ENCODE results near the gene DGCR8.

Gene DGCR8

GRCh38 chr22:20139391-20140106, 59.5 kb downstream of the DGCR8 start:
- no peak for DNase-seq

- no peak for DNase-seq
These were observed 60.0 kb downstream of the DGCR8 start for GRCh38 chr22:20140107-20140445.

DNA sequence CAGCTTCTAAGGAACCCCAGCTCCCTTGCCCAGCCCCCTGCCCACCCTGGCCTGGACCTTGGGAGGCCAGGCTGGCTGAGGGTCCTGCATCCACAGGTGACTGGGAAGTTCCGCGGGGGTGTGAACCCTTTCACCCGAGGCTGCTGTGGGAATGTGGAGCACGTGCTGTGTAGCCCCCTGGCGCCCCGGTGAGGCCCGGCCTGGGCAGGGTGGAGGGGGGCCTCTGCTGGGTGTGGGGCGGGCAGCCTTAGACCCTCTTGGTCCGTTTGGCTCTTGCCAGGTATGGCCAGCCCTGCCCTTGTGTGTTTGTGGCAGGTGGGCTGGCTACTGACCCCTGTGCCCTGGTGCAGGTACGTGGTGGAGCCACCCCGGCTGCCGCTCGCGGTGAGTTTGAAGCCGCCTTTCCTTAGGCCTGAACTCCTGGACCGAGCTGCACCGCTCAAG, 60.5 kb downstream of the DGCR8 start:
- no peak for DNase-seq

GRCh38 chr22:20141186-20142077, 61.4 kb downstream of the DGCR8 start:
- no peak for DNase-seq

DNA sequence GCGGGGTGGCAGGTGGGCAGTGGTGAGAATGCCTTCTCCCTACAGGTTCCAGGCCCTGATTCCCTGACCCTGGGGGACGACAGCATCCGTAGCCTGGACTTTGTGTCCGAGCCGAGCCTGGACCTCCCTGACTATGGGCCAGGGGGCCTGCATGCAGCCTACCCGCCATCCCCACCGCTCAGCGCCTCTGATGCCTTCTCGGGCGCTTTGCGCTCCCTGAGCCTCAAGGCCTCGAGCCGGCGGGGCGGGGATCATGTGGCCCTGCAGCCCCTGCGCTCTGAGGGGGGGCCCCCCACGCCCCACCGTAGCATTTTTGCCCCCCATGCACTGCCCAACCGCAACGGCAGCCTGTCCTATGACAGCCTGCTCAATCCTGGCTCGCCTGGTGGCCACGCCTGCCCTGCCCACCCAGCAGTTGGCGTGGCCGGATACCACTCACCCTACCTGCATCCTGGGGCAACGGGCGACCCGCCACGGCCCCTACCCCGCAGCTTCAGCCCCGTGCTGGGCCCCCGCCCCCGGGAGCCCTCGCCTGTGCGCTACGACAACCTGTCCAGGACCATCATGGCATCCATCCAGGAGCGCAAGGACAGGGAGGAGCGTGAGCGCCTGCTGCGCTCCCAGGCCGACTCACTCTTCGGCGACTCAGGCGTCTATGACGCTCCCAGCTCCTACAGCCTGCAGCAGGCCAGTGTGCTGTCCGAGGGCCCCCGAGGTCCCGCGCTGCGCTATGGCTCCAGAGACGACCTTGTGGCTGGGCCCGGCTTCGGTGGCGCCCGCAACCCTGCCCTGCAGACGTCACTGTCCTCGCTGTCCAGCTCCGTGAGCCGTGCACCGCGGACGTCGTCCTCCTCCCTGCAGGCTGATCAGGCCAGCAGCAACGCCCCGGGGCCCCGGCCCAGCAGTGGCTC, 62.9 kb downstream of the DGCR8 start:
- DNase-seq: no peak

GRCh38 chr22:20143883-20144665, 64.0 kb downstream of the DGCR8 start:
- DNase-seq: no peak

DNA sequence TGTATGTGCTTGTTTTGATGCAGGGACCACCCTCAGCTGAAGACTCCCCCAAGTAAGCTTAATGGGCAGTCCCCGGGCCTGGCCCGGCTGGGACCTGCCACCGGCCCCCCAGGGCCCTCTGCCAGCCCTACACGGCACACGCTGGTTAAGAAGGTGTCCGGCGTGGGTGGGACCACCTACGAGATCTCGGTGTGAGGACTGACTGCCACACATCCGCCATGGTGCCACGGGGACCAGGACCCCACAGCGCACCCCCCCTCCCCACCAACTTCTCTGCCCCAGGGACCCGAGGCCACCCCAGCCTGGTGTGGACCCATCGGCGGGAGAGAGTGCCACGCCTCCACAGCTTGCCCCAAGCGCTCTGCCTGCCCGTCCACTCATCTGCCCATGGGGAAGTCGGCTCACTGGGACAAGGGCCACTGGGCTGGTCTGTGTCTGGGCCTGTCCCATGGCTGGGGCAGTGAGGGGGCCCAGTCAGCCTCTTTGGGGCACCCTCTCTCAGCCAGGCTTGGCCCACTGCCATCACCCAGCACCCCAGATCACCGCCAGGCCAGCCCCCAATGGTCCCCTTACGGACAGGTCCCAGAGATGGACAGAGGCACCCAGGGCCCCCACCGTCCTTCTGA, 65.3 kb downstream of the DGCR8 start:
- DNase-seq: no peak

GRCh38 chr22:20145832-20146223, 65.8 kb downstream of the DGCR8 start:
- no peak for DNase-seq

DNA sequence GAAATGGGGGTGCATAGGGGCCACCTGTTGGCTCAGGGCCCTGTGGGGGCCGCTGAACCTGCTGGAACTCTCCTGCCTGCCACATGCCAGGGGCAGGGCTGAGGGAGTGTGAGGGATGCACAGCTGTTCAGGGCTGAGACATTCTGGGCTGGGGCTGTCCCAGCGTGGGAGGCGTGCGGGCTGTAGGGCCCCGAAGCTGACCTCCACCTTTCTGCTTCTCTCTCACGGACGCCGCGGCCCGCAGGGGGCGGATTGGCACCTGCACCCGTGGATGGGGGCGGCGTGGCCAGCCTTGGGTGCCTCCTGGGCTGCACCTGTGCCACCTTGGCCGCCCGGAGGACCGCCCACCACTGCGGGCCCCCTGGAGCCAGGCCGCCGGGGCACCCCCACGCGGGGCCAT, 66.7 kb downstream of the DGCR8 start:
- DNase-seq: no peak

GRCh38 chr22:20147237-20147988, 67.4 kb downstream of the DGCR8 start:
- no peak for DNase-seq

DNA sequence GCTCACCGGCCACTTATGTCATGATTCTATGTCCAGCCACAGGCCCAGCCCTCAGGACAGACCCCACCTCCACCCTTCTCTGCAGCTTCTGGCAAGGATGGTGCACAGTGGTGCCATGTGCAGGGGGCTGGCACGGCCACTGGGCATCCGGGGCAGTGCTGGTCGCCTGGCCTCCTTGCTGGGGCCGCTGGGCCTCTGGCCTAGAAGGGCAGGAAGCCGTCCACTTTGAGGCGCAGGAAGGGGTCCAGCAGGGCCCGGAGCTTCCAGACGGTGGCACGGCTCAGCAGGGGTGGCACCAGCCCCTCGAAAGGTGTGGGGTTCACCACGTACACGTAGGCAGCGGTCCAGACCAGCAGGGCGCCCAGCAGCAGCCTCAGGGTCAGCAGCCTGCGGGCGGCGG, 68.4 kb downstream of the DGCR8 start:
- no peak for DNase-seq

DNA sequence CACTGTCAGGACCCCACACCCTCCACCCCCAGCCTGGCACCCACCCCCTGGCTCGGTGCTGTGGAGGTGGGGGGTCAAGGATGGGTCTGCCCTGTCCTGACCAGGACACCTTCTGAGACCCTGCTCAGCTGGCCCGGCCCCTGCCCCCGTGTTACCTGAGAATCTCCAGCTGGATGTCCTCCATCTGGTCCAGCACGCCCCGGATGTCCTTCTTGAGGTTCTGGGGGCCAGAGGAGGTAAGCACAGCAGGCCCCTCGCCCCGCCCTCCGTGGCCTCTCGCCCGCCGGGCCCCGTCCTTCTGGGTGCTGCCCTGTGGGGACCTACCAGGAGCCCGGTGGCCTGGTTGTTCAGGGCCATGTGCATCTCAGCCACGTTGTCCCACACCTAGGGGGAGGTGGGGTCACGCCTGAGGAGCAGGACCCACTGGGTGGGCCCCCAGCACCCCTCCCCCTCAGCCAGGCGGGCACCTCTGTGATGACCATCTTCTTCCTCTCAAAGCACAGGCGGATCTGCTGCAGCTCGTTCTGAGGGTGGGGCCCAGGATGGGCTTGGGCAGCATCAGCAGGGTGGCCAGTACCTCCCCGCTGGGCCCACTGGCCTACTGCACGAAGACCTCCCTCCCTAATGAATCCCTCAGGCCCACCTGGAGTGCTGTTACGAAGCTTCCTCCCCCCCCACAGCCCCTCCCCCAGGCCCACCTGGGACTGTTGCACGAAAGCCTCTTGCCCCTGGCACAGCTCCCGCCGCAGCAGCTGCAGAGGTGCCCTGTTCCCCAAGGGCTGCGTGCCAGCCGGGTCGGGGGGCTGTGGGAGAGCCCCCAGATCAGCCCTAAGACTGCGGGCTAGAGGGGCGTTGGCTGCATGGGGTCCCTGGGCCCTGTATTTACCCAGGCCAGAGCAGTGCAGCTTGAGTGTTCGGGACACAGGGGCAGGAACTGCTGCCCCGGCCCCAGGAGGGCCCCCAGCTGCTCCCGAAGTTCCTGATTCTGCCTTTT, 69.5 kb downstream of the DGCR8 start:
- no peak for DNase-seq

- no peak for DNase-seq
These were observed 70.6 kb downstream of the DGCR8 start, which contains the start of gene CCDC188 for GRCh38 chr22:20150381-20151275. Gene CCDC188 (minus strand): TSS chr22:20151055. CDS start chr22:20150986, 69 bp downstream.

GRCh38 chr22:20151276-20151588, 71.2 kb downstream of the DGCR8 start:
- no peak for DNase-seq

- no peak for DNase-seq
These were observed 72.4 kb downstream of the DGCR8 start for GRCh38 chr22:20152464-20152890.

DNA sequence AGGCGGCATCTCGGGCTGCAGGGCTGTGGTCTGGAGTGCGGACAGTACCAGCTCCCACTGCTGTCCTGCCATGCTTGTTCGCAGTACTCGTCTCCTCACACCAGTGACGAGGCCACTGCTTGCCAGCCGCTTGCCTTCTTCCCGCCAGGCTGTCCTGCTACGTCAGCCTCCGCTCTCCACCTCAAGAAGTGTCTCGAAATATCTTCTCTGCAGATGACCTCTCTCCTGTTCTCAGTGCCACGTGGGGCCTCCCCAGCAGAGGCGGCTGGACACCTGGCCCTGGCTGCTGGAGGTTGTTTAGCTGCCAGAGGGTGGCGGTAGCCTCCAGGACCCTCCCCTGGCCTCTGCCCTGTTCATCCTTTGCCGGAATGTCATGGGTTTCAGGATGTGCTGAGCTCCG, 73.9 kb downstream of the DGCR8 start:
- no peak for DNase-seq

- no peak for DNase-seq
These were observed 74.7 kb downstream of the DGCR8 start for GRCh38 chr22:20154602-20155187.

DNA sequence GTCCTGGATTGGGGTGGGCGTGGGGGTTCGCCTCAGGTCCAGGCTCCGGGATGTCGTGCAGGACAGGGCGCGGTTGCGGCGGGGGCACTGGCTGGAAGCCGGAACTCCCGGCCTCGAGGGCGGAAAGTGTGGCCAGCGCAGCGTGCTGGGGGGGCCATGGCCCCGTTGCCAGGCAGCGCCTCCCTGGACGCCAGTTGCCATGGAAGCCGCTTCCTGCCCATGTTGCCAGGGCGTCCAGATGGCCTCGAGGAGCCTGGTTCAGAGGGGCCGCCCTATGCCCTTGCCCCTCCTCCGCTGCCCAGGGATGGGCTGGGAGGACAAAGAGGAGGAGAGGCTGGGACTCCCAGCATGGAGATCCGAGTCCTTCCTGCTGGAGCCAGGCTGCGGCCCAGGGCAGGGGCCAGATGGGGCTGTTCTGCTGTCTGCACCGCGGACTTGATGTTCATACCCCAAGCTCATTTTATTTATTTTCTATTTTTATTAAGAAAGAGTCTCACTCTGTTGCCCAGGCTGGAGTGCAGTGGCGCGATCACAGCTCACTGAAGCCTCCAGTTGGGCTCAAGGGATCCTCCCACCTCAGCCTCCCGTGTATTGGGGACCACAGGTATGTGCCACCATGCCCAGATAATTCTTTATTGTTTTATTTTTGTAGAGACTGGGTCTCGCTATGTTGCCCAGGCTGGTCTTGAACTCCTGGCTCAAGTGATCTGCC, 75.4 kb downstream of the DGCR8 start:
- DNase-seq: peak; percentile 10

Data from CD4-positive, alpha-beta T cell treated with Interleukin-17A for 4 hours (primary cell).